ENCODE results near the gene NUP188.

- TF ChIP-seq, protein P1, sequence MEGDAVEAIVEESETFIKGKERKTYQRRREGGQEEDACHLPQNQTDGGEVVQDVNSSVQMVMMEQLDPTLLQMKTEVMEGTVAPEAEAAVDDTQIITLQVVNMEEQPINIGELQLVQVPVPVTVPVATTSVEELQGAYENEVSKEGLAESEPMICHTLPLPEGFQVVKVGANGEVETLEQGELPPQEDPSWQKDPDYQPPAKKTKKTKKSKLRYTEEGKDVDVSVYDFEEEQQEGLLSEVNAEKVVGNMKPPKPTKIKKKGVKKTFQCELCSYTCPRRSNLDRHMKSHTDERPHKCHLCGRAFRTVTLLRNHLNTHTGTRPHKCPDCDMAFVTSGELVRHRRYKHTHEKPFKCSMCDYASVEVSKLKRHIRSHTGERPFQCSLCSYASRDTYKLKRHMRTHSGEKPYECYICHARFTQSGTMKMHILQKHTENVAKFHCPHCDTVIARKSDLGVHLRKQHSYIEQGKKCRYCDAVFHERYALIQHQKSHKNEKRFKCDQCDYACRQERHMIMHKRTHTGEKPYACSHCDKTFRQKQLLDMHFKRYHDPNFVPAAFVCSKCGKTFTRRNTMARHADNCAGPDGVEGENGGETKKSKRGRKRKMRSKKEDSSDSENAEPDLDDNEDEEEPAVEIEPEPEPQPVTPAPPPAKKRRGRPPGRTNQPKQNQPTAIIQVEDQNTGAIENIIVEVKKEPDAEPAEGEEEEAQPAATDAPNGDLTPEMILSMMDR (IDR thresholded peaks at IDR 0.05): no peak
- peak; percentile 29 for TF ChIP-seq POLR2AphosphoS5 (IDR thresholded peaks at IDR 0.05)
- TF ChIP-seq POLR2A (IDR thresholded peaks at IDR 0.05): no peak
Measured at GRCh38 chr9:128911529-128912035, 35.9 kb upstream of the NUP188 start.
